CD4-positive, alpha-beta memory T cell (primary cell): ENCODE data around the gene SCAMP5. TPM values are rescaled to one million over a fixed set of nuclear protein-coding genes. Genes with fewer than 3 reads are reported as not detected.
A peak's percentile ranks its signal among the peaks of the same experiment; 100 is the strongest.

Experiments used
- CTCF ChIA-PET: fragments of 350-600 bp; sonication (Branson Sonifier 250); formaldehyde crosslinking; loops from one replicate; lab custom pipeline; 2021; ENCODE audit warnings: inconsistent platforms; ENCODE audit not compliant: partially characterized antibody; lab: Charles Lee
- POLR2A ChIA-PET: fragments of 350-600 bp; sonication (Branson Sonifier 250); formaldehyde crosslinking; loops from one replicate; lab custom pipeline; 2021; ENCODE audit not compliant: partially characterized antibody; lab: Charles Lee
- DNase-seq, 5 donors: peaks; one replicate each; pipeline versions ENCODE4 v3.0.0 to v3.0.0-alpha.2; 2020 to 2022; ENCODE audit warnings: mixed read lengths in 1 of 5
- H3K27ac ChIP-seq: one replicate; pipeline ENCODE4 v1.7.0; 2013; ENCODE audit warnings: low read depth, low read length
- H3K27me3 ChIP-seq: 2 replicates; pipeline ENCODE4 v1.7.0; 2013; ENCODE audit warnings: mild to moderate bottlenecking, low read length, moderate library complexity; ENCODE audit not compliant: insufficient read depth
- H3K36me3 ChIP-seq: 2 replicates; pipeline ENCODE4 v1.7.0; 2013; ENCODE audit warnings: mild to moderate bottlenecking, low read length, moderate library complexity; ENCODE audit not compliant: insufficient read depth
- H3K4me1 ChIP-seq: 2 replicates; pipeline ENCODE4 v1.7.0; 2013; ENCODE audit warnings: mild to moderate bottlenecking, low read length, moderate library complexity; ENCODE audit not compliant: insufficient read depth
- H3K4me3 ChIP-seq, 2 donors: one replicate each; pipeline ENCODE4 v1.7.0; 2013; ENCODE audit warnings: low read length in 2 of 2, mild to moderate bottlenecking in 1 of 2
- H3K9me3 ChIP-seq, 2 donors: one replicate each; pipeline ENCODE4 v1.7.0; 2013; ENCODE audit warnings: low read length in 2 of 2, control low read depth in 1 of 2; ENCODE audit not compliant: control insufficient read depth in 1 of 2
- H3K27ac Mint-ChIP-seq, 7 donors: one replicate each; pipeline ENCODE4 v1.8.0; 2020 to 2021; ENCODE audit warnings: mixed read lengths in 7 of 7, mild to moderate bottlenecking in 6 of 7, inconsistent platforms in 3 of 7, moderate library complexity in 3 of 7
- H3K27me3 Mint-ChIP-seq, 2 donors: one replicate each; pipeline ENCODE4 v1.8.0; 2020 to 2021; ENCODE audit warnings: mixed read lengths in 2 of 2
- H3K36me3 Mint-ChIP-seq, 2 donors: one replicate each; pipeline ENCODE4 v1.8.0; 2020 to 2021; ENCODE audit warnings: mixed read lengths in 2 of 2, inconsistent platforms in 1 of 2, mild to moderate bottlenecking in 1 of 2
- H3K4me1 Mint-ChIP-seq, 4 donors: one replicate each; pipeline ENCODE4 v1.8.0; 2020 to 2021; ENCODE audit warnings: mixed read lengths in 4 of 4, mild to moderate bottlenecking in 1 of 4
- H3K4me3 Mint-ChIP-seq, 8 donors: one replicate each; pipeline ENCODE4 v1.8.0; 2020 to 2021; ENCODE audit warnings: mixed read lengths in 8 of 8, mild to moderate bottlenecking in 7 of 8, moderate library complexity in 6 of 8, inconsistent platforms in 3 of 8
- H3K9me3 Mint-ChIP-seq, 8 donors: one replicate each; pipeline ENCODE4 v1.8.0; 2020 to 2021; ENCODE audit warnings: mixed read lengths in 8 of 8, mild to moderate bottlenecking in 5 of 8, inconsistent platforms in 3 of 8, moderate library complexity in 1 of 8
- intact Hi-C: fragments of 100-400 bp; cut with micrococcal nuclease; formaldehyde crosslinking; loops from one replicate; pipeline ENCODE4 v1.15.1; 2023
- polyA plus RNA-seq, 2 donors: library from polyadenylated mRNA; unstranded; fragments of 300-500 nt; fragmentation: Illumina TruSeq; gene quantifications; one replicate each; pipeline ENCODE4 v1.2.3, GENCODE V29; 2021
- total RNA-seq, 2 experiments: library from RNA; stranded (reverse); gene quantifications; one replicate each; pipeline ENCODE4 v1.2.3, GENCODE V29; 2021

The SCAMP5 gene
- total and polyA plus RNA-seq, 4 experiments from 2014 or later = 0.15 to 0.33 (median 0.26) TPM; not detected in 1

DNA sequence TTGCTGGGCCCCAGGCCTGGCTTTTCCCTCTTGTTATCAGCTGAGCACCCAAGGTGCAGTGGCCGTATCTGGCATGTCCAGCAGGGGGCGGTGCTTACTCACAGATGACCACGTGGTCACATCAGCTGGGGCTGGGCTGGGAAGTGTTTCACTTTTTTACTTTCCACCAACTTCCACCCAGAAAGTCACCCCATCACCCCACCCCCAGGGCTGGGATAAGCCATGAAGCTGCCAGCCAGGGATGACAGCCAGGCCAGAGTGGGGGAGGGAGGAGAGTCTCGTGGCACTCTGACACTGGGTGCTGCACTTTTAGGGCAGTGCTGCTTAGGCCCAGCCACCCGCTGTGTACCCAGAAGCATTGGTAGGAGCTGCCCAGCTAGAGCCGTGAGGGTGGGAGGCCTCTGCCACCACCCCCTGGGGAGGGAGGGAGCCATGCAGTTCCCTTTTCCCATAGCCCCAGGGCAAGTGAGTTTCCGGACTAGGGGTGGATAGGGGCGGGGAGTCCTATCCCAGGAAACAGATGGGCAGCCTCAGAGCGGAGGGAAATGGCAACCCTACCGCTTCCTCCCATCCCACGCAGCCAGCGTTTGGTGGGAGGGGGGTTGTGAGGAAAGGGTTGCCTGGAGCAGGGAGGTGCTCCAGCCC is 34.1 kb downstream of the SCAMP5 start:
- H3K4me3 ChIP-seq = no peak overlapping the region
- no peak overlapping the region for H3K27ac ChIP-seq
- H3K4me3 Mint-ChIP-seq = peak overlapping the region in 1 of 8 donors; percentile 49
- POLR2A ChIA-PET = interaction anchor here (0.9 to 2.3 kb wide), 6 partner anchors 171 to 415 kb away, joined by 3 to 9 read pairs (median 5); partner anchors contain the start of gene MAN2C1
- CTCF ChIA-PET = interaction anchor here (0.6 to 8.4 kb wide), 11 partner anchors 9 to 773 kb away, joined by 3 to 126 read pairs (median 4); partner anchors contain the start of gene C15orf39
- H3K27me3 Mint-ChIP-seq = no peaks in the 10 kb centered on the region
- peak; percentile 75 to 84 (median 79) for DNase-seq
- H3K9me3 Mint-ChIP-seq = no peaks in the 10 kb centered on the region
- intact Hi-C loops = loop anchor here (1.0 to 10.0 kb wide), 4 partner anchors 175 to 1035 kb away; partner anchors contain the start of genes FBXO22, MAN2C1, PML and STOML1
- no peaks in the 10 kb centered on the region for H3K27me3 ChIP-seq
- peaks cover 7% of the 10 kb centered on the region for H3K36me3 ChIP-seq
- peak overlapping the region in 3 of 7 donors; percentile 37 to 71 (median 64) for H3K27ac Mint-ChIP-seq
- no peaks in the 10 kb centered on the region for H3K9me3 ChIP-seq
- H3K4me1 ChIP-seq = peaks cover 16% of the 10 kb centered on the region
- H3K4me1 Mint-ChIP-seq = peaks cover 9 to 19% (median 13%) of the 10 kb centered on the region in 4 donors
- peaks cover 10 to 11% of the 10 kb centered on the region in 2 donors for H3K36me3 Mint-ChIP-seq

GRCh38 chr15:75030023-75030413 is 34.7 kb downstream of the SCAMP5 start:
- POLR2A ChIA-PET = interaction anchor here (1.3 to 2.3 kb wide), 4 partner anchors 171 to 338 kb away, joined by 3 to 9 read pairs (median 6); partner anchors contain the start of gene MAN2C1
- no peaks in the 10 kb centered on the region for H3K27me3 Mint-ChIP-seq

GRCh38 chr15:75030424-75030823 is 35.1 kb downstream of the SCAMP5 start:
- no peak overlapping the region for H3K4me3 ChIP-seq
- H3K27me3 ChIP-seq = no peaks in the 10 kb centered on the region
- POLR2A ChIA-PET = no interaction called here
- no peaks in the 10 kb centered on the region for H3K9me3 Mint-ChIP-seq
- peaks cover 10 to 11% of the 10 kb centered on the region in 2 donors for H3K36me3 Mint-ChIP-seq
- CTCF ChIA-PET = interaction anchor here (1.0 to 8.4 kb wide), 7 partner anchors 16 to 772 kb away, joined by 3 to 126 read pairs (median 4); partner anchors contain the start of gene C15orf39
- H3K4me3 Mint-ChIP-seq = no peak overlapping the region
- H3K27ac ChIP-seq = no peak overlapping the region
- no peak overlapping the region for H3K27ac Mint-ChIP-seq
- H3K27me3 Mint-ChIP-seq = no peaks in the 10 kb centered on the region
- no peaks in the 10 kb centered on the region for H3K9me3 ChIP-seq
- DNase-seq = no peak
- intact Hi-C loops = no loop called here
- peaks cover 7% of the 10 kb centered on the region for H3K36me3 ChIP-seq
- peaks cover 8% of the 10 kb centered on the region for H3K4me1 ChIP-seq
- peaks cover 5 to 9% (median 7%) of the 10 kb centered on the region in 4 donors for H3K4me1 Mint-ChIP-seq

More at GRCh38 chr15:75030023-75030413, 34.7 kb downstream of the SCAMP5 start:
- Histone ChIP-seq H3K27me3 (no peaks in the 10 kb centered on the region), H3K4me3 (no peak overlapping the region), H3K27ac (no peak overlapping the region), H3K4me1 (peaks cover 11% of the 10 kb centered on the region), H3K36me3 (peaks cover 7% of the 10 kb centered on the region), H3K9me3 (no peaks in the 10 kb centered on the region)
- no peak overlapping the region for H3K27ac Mint-ChIP-seq
- H3K4me3 Mint-ChIP-seq = no peak overlapping the region
- peaks cover 10 to 11% of the 10 kb centered on the region in 2 donors for H3K36me3 Mint-ChIP-seq
- intact Hi-C loops = no loop called here
- H3K4me1 Mint-ChIP-seq = peaks cover 9 to 14% (median 10%) of the 10 kb centered on the region in 4 donors
- CTCF ChIA-PET = interaction anchor here (0.6 to 8.4 kb wide), 6 partner anchors 15 to 772 kb away, joined by 3 to 126 read pairs (median 5); partner anchors contain the start of gene C15orf39
- no peaks in the 10 kb centered on the region for H3K9me3 Mint-ChIP-seq
- DNase-seq = no peak

GRCh38 chr15:75031848-75032247 is 36.5 kb downstream of the SCAMP5 start:
- Mint-ChIP-seq H3K4me3 (no peak overlapping the region), H3K9me3 (no peaks in the 10 kb centered on the region), H3K27me3 (no peaks in the 10 kb centered on the region), H3K36me3 (peaks cover 13 to 16% of the 10 kb centered on the region in 2 donors), H3K4me1 (peaks cover 4 to 13% (median 6%) of the 10 kb centered on the region in 4 donors), H3K27ac (peak overlapping the region in 2 of 7 donors; percentile 27 to 30)
- Histone ChIP-seq H3K9me3 (no peaks in the 10 kb centered on the region), H3K27ac (no peak overlapping the region), H3K4me3 (no peak overlapping the region), H3K36me3 (peaks cover 7% of the 10 kb centered on the region), H3K4me1 (peaks cover 8% of the 10 kb centered on the region), H3K27me3 (no peaks in the 10 kb centered on the region)
- POLR2A ChIA-PET = no interaction called here
- CTCF ChIA-PET = interaction anchor here (0.7 to 1.4 kb wide), 4 partner anchors 11 to 177 kb away, joined by 3 to 5 read pairs (median 4); no protein-coding TSS in a partner anchor
- no peak for DNase-seq
- intact Hi-C loops = no loop called here

DNA sequence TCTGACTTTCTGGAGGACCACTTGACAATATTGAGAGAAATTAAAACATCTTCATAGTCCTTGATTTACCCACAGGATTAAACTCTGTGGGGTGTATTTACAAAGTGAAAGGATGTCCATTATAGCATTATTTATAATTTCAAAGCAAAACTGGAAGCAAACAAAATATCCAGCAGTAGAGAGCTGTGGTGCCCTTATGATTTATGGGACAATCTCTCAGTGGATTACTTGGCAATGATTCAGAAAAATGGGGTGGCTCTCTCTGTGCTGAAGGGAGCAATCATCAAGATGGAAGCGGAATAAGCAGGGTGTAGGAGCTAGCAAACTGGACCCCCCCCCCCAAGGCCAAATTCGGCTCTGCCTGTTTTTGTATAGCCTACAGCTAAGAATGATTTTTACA is 37.0 kb downstream of the SCAMP5 start:
- no peaks in the 10 kb centered on the region for H3K27me3 ChIP-seq
- intact Hi-C loops = no loop called here
- H3K4me1 Mint-ChIP-seq = peaks cover 5 to 18% (median 9%) of the 10 kb centered on the region in 4 donors
- H3K9me3 ChIP-seq = no peaks in the 10 kb centered on the region
- ChIA-PET CTCF (interaction anchor here (1.2 to 1.4 kb wide), 2 partner anchors 172 to 177 kb away, joined by 3 to 5 read pairs; no protein-coding TSS in a partner anchor), POLR2A (no interaction called here)
- H3K4me1 ChIP-seq = peaks cover 8% of the 10 kb centered on the region
- no peaks in the 10 kb centered on the region for H3K9me3 Mint-ChIP-seq
- H3K27ac Mint-ChIP-seq = peak overlapping the region in 1 of 7 donors; percentile 21
- H3K4me3 Mint-ChIP-seq = no peak overlapping the region
- H3K36me3 Mint-ChIP-seq = peaks cover 13 to 20% of the 10 kb centered on the region in 2 donors
- H3K27ac ChIP-seq = no peak overlapping the region
- no peak overlapping the region for H3K4me3 ChIP-seq
- H3K36me3 ChIP-seq = peaks cover 7% of the 10 kb centered on the region
- H3K27me3 Mint-ChIP-seq = no peaks in the 10 kb centered on the region
- no peak for DNase-seq

GRCh38 chr15:75033809-75034208 is 38.4 kb downstream of the SCAMP5 start:
- H3K27me3 ChIP-seq = no peaks in the 10 kb centered on the region
- CTCF ChIA-PET = interaction anchor here (0.8 to 1.4 kb wide), 2 partner anchors 165 to 171 kb away, joined by 3 to 4 read pairs; no protein-coding TSS in a partner anchor
- POLR2A ChIA-PET = interaction anchor here (1.4 kb wide), 1 partner anchor 167 kb away, joined by 3 read pairs; the partner anchor contains the start of gene C15orf39
- intact Hi-C loops = no loop called here
- H3K9me3 Mint-ChIP-seq = no peaks in the 10 kb centered on the region
- no peak overlapping the region for H3K4me3 ChIP-seq
- H3K27me3 Mint-ChIP-seq = no peaks in the 10 kb centered on the region
- no peak overlapping the region for H3K4me3 Mint-ChIP-seq
- H3K27ac Mint-ChIP-seq = peak overlapping the region in 1 of 7 donors; percentile 4
- H3K27ac ChIP-seq = no peak overlapping the region
- peaks cover 9 to 28% (median 13%) of the 10 kb centered on the region in 4 donors for H3K4me1 Mint-ChIP-seq
- peaks cover 7% of the 10 kb centered on the region for H3K36me3 ChIP-seq
- H3K4me1 ChIP-seq = peaks cover 8% of the 10 kb centered on the region
- no peak for DNase-seq
- H3K36me3 Mint-ChIP-seq = peaks cover 10 to 20% of the 10 kb centered on the region in 2 donors
- H3K9me3 ChIP-seq = no peaks in the 10 kb centered on the region

DNA sequence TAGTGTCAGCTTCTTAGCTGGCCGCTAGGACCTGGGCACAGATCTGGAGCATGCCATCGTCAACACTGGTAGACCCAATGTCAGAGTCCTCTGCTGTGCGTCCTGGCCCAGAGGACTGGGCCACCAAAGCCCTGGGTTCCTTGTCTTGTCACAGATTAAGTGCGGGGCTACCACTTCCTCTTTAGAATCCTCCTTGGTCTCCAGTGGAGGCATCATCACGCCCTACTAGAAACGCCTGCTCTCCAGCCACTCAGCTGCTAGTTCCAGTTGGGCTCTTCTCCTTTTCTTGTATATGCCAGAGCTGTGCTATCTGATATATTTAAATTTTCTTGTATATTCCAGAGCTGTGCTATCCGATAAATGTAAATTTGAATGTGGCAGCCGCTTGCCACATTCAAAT is 39.3 kb downstream of the SCAMP5 start:
- Histone ChIP-seq H3K27me3 (no peaks in the 10 kb centered on the region), H3K4me1 (peaks cover 1% of the 10 kb centered on the region), H3K27ac (no peak overlapping the region), H3K9me3 (no peaks in the 10 kb centered on the region), H3K36me3 (peaks cover 7% of the 10 kb centered on the region), H3K4me3 (no peak overlapping the region)
- H3K4me3 Mint-ChIP-seq = peak overlapping the region in 1 of 8 donors; percentile 8
- H3K27ac Mint-ChIP-seq = no peak overlapping the region
- intact Hi-C loops = no loop called here
- H3K9me3 Mint-ChIP-seq = no peaks in the 10 kb centered on the region
- H3K36me3 Mint-ChIP-seq = peaks cover 5 to 16% of the 10 kb centered on the region in 2 donors
- ChIA-PET CTCF (interaction anchor here (1.4 kb wide), 1 partner anchor 164 kb away, joined by 4 read pairs; no protein-coding TSS in a partner anchor), POLR2A (interaction anchor here (1.4 kb wide), 1 partner anchor 167 kb away, joined by 3 read pairs; the partner anchor contains the start of gene C15orf39)
- DNase-seq = no peak
- peaks cover 7 to 27% (median 12%) of the 10 kb centered on the region in 4 donors for H3K4me1 Mint-ChIP-seq
- H3K27me3 Mint-ChIP-seq = no peaks in the 10 kb centered on the region
